ENCODE results near the gene SND1.

GRCh38 chr7:127678337-127678736 lies 26.3 kb downstream of the SND1 start:
- TF ChIP-seq POLR2A (IDR thresholded peaks at IDR 0.05; ENCODE audit: low read length): no peak
- no peak for TF ChIP-seq GATA1 (IDR thresholded peaks at IDR 0.05; ENCODE audit: low read depth, low read length)

All from erythroblast (primary cell).